Esophagus squamous epithelium (tissue), 4 donors: ENCODE results near the gene ADCK1.

ENCODE experiments used
- POLR2A ChIP-seq, 4 donors: fragments of 450-650 bp; IDR thresholded peaks; one replicate each; pipeline ENCODE4 v1.6.1; 2017; ENCODE audit warnings: antibody characterized with exemption in 4 of 4, mild to moderate bottlenecking in 4 of 4, moderate library complexity in 3 of 4
- TF ChIP-seq, protein P1 (sequence below), 6 experiments: fragments of 450-650 bp in 4 of 6; fragments of 200-600 bp in 2 of 6; sonication (generic) in 2 of 6; IDR thresholded peaks; one replicate each; pipeline ENCODE4 v1.5.1; 2016 to 2019; ENCODE audit warnings: antibody characterized with exemption in 6 of 6, mild to moderate bottlenecking in 4 of 6, moderate library complexity in 4 of 6

DNA sequence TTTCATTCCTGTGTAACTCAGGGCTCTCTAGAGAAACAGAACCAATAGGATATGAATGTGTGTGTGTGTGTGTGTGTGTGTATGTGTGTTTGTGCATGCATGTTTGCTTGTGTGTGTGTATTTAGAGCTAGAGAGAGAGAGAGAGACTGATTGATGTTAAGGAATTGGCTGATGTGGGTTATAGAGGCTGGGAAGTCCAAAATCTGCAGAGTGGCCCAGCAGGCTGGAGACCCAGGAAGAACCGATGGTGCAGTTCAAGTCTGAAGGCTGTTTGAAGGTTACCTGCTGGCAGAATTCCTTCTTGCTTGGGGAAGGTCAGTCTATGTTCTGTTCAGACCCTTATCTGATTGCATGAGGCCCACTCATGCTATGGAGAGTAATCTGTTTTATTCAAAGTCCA is 64.7 kb downstream of the ADCK1 start:
- TF ChIP-seq, protein P1, sequence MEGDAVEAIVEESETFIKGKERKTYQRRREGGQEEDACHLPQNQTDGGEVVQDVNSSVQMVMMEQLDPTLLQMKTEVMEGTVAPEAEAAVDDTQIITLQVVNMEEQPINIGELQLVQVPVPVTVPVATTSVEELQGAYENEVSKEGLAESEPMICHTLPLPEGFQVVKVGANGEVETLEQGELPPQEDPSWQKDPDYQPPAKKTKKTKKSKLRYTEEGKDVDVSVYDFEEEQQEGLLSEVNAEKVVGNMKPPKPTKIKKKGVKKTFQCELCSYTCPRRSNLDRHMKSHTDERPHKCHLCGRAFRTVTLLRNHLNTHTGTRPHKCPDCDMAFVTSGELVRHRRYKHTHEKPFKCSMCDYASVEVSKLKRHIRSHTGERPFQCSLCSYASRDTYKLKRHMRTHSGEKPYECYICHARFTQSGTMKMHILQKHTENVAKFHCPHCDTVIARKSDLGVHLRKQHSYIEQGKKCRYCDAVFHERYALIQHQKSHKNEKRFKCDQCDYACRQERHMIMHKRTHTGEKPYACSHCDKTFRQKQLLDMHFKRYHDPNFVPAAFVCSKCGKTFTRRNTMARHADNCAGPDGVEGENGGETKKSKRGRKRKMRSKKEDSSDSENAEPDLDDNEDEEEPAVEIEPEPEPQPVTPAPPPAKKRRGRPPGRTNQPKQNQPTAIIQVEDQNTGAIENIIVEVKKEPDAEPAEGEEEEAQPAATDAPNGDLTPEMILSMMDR (IDR thresholded peaks at IDR 0.05), result no peak
- TF ChIP-seq POLR2A (IDR thresholded peaks at IDR 0.05), result no peak
